Kidney epithelial cell (primary cell): ENCODE results near the gene KRT72. TPM values are rescaled to one million over a fixed set of nuclear protein-coding genes. Genes with fewer than 3 reads are reported as not detected.
A peak's percentile ranks its signal among the peaks of the same experiment; 100 is the strongest.

ENCODE experiments used
- DNase-seq: peaks from one replicate; pipeline ENCODE4 v3.0.0-alpha.2; 2010; ENCODE audit warnings: low read depth
- H3K27me3 ChIP-seq: 2 replicates; pipeline ENCODE4 v1.6.0; 2011; ENCODE audit warnings: low read length; ENCODE audit not compliant: control insufficient read depth, insufficient read depth
- H3K36me3 ChIP-seq: 2 replicates; pipeline ENCODE4 v1.5.1; 2011; ENCODE audit warnings: low read length; ENCODE audit not compliant: control insufficient read depth, insufficient read depth
- H3K4me3 ChIP-seq: 2 replicates; pipeline ENCODE4 v1.5.1; 2011; ENCODE audit warnings: low read depth, mild to moderate bottlenecking, control low read depth, low read length
- total RNA-seq: library from RNA; depleted of rRNA; stranded (reverse); fragments of >200 nt; gene quantifications from 2 replicates; pipeline ENCODE4 v1.2.3, GENCODE V29; 2015
- TF ChIP-seq, protein P1 (sequence below): IDR thresholded peaks from 2 replicates; pipeline ENCODE4 v1.5.1; 2011; ENCODE audit warnings: mild to moderate bottlenecking, moderate library complexity, low read length, control low read depth, inconsistent platforms; ENCODE audit not compliant: insufficient read depth, poor library complexity, severe bottlenecking

Gene KRT72
- total RNA-seq, 1 donor from 2014 or later = not detected

DNA sequence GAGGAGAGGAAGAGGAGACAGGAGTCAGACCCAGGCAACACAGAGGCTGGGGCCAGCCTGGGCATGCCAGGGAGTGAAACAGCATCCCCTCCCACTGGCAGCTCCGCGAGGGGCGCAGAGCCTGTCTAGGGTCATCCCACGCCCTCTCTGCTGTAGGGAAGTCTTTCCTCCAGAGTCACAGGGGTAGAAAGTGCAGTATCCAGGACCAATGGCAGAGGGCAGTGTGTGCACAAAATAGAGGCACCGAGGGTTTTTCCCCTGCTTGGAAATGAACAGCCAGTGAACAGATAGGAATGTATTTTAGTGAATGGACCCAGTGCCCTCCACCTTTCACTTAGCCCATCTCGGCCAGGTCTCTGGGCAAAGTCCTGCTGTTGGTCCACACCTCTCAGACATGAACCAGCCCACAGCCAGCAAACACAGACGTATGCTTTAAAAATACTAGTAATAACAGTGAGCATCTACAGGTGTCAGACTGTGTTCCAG is 18.2 kb downstream of the KRT72 start:
- no peak for DNase-seq
- no peak overlapping the region for H3K4me3 ChIP-seq
- H3K36me3 ChIP-seq = no peaks in the 10 kb centered on the region
- H3K27me3 ChIP-seq = peaks cover 8% of the 10 kb centered on the region
- TF ChIP-seq, protein P1, sequence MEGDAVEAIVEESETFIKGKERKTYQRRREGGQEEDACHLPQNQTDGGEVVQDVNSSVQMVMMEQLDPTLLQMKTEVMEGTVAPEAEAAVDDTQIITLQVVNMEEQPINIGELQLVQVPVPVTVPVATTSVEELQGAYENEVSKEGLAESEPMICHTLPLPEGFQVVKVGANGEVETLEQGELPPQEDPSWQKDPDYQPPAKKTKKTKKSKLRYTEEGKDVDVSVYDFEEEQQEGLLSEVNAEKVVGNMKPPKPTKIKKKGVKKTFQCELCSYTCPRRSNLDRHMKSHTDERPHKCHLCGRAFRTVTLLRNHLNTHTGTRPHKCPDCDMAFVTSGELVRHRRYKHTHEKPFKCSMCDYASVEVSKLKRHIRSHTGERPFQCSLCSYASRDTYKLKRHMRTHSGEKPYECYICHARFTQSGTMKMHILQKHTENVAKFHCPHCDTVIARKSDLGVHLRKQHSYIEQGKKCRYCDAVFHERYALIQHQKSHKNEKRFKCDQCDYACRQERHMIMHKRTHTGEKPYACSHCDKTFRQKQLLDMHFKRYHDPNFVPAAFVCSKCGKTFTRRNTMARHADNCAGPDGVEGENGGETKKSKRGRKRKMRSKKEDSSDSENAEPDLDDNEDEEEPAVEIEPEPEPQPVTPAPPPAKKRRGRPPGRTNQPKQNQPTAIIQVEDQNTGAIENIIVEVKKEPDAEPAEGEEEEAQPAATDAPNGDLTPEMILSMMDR = peak; percentile 73

DNA sequence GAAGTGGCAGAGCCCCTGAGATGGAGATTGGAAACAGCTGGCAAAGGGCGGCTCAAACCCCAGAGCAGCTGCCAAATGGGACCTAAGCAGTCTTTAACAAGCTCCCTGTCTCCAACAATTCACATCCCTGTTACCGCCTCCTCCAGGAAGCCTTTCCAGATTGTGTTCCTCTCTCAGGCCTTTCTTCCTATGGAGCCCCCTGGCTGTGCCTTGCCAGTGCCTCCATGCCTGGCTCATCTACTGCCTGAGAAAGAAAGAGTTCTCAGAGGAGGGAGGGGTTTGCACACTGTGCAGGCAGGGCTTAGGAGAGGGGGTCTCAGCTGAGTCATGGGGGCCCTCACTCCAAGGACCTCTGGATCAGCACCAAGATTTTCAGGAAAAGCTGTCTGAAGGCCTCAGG is 18.8 kb downstream of the KRT72 start:
- TF ChIP-seq, protein P1 = no peak
- Histone ChIP-seq H3K4me3 (no peak overlapping the region), H3K27me3 (peaks cover 8% of the 10 kb centered on the region), H3K36me3 (no peaks in the 10 kb centered on the region)
- no peak for DNase-seq

DNA sequence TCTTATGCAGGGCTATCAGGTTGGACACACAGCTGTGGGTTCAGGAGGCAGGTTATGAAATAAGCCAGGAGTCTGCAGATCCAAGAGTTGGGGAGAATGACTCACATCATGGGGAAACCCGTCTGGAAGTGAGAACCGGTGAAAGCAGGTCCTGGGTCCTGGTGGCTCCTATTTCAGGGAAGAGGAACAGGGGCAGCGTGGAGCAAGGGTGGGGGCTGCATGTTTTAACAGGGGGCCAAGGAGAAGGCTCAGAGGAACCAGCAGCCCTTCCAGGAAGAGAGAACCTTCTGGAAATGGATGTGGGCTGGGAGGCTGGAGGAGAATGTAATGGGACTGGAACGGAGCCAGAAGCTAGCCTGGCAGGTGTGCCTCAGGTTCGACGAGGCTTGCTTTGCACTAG is 19.8 kb downstream of the KRT72 start:
- TF ChIP-seq, protein P1 = no peak
- no peak for DNase-seq
- H3K36me3 ChIP-seq = no peaks in the 10 kb centered on the region
- peaks cover 10% of the 10 kb centered on the region for H3K27me3 ChIP-seq
- H3K4me3 ChIP-seq = no peak overlapping the region

DNA sequence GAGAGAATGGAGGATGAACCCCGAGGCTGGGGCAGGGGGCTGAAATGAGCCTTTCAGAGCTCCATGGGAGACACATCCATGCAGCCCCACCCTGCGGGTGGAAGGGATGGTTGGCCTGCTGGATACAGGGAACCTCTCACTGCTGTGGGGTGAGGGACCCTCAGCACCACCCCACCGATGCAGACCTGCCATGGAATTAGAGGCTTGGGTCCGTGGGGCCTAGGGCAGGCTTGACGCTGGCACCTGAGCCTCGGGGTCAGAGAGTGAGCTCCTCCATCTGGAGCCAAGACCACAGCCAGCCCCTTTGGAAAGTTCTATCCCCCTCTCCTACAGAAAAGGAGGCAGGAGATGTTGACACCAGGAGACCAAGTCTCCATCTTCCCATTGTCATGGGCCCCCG is 20.2 kb downstream of the KRT72 start:
- TF ChIP-seq, protein P1 = no peak
- Histone ChIP-seq H3K27me3 (peaks cover 10% of the 10 kb centered on the region), H3K36me3 (no peaks in the 10 kb centered on the region), H3K4me3 (no peak overlapping the region)
- no peak for DNase-seq

DNA sequence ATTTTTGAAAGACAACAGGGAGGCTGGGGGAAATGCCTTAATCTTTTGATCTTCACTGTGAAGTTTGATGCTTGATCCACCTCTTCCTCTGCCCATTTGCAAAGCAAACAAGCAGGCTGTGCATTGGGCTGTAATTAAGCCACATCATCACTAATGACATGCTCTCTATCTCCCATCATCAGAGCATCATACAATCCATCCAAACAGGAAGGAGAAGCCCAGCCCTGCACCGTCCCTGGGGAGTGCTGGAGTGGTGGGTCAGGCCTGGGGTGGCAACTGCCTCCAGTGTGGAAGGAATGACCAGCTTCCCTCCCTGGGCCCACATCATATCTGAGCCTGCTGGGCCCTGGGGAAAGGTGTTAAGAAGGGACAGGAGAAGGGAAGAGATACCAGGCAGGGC is 20.8 kb downstream of the KRT72 start:
- no peak overlapping the region for H3K4me3 ChIP-seq
- TF ChIP-seq, protein P1 = no peak
- H3K27me3 ChIP-seq = peaks cover 10% of the 10 kb centered on the region
- no peak for DNase-seq
- H3K36me3 ChIP-seq = no peaks in the 10 kb centered on the region
